Tibial artery (tissue), 4 donors: Measurements from ENCODE around the gene NECAB3.

Source experiments
- DNase-seq, 2 donors: peaks; one replicate each; pipeline ENCODE4 v3.0.0-alpha.2; 2019
- H3K27ac ChIP-seq, 2 donors: fragments of 200-600 bp; sonication (generic) in 1 of 2; 1 replicate in 1 of 2; 2 replicates in 1 of 2; pipeline ENCODE4 v1.5.1; 2018 to 2019; ENCODE audit warnings: mild to moderate bottlenecking in 1 of 2
- H3K27me3 ChIP-seq, 2 donors: fragments of 200-600 bp; sonication (generic) in 1 of 2; one replicate each; pipeline versions ENCODE4 v1.5.1 to v1.6.0; 2016 to 2019
- H3K36me3 ChIP-seq, 3 donors: fragments of 200-600 bp; sonication (generic) in 2 of 3; one replicate each; pipeline ENCODE4 v1.5.1; 2016 to 2019; ENCODE audit warnings: mild to moderate bottlenecking in 2 of 3
- H3K4me1 ChIP-seq, 4 donors: fragments of 200-600 bp; sonication (generic) in 2 of 4; 1 replicate in 3 of 4; 2 replicates in 1 of 4; pipeline ENCODE4 v1.5.1; 2016 to 2019
- H3K4me3 ChIP-seq, 2 donors: fragments of 200-600 bp; sonication (generic) in 1 of 2; 1 replicate in 1 of 2; 2 replicates in 1 of 2; pipeline ENCODE4 v1.5.1; 2018 to 2019; ENCODE audit warnings: mild to moderate bottlenecking in 2 of 2
- H3K9me3 ChIP-seq, 3 donors: fragments of 200-600 bp; sonication (generic) in 1 of 3; one replicate each; pipeline ENCODE4 v1.5.1; 2016 to 2019
- CTCF ChIP-seq, 2 experiments: fragments of 200-600 bp in 1 of 2; fragments of 450-650 bp in 1 of 2; IDR thresholded peaks; one replicate each; pipeline ENCODE4 v1.5.1; 2017 to 2019; ENCODE audit warnings: antibody characterized with exemption in 2 of 2, mild to moderate bottlenecking in 1 of 2, moderate library complexity in 1 of 2
- intact Hi-C: fragments of 100-400 bp; cut with DNase I; formaldehyde crosslinking; loops from one replicate; pipeline ENCODE4 v1.15.0; 2023; ENCODE audit warnings: low total_unique reads

Gene NECAB3

GRCh38 chr20:33693741-33694638, 19.8 kb upstream of the NECAB3 start:
- H3K27me3 ChIP-seq, result no peaks in the 10 kb centered on the region
- H3K36me3 ChIP-seq, result no peaks in the 10 kb centered on the region
- DNase-seq, result peak in 1 of 2 donors; percentile 78
- no peak overlapping the region for H3K4me3 ChIP-seq
- no peak for TF ChIP-seq CTCF (IDR thresholded peaks at IDR 0.05)
- intact Hi-C loops, result no loop called here
- peak overlapping the region; percentile 72 to 74 for H3K27ac ChIP-seq
- no peaks in the 10 kb centered on the region for H3K9me3 ChIP-seq
- H3K4me1 ChIP-seq, result peaks cover 0 to 26% (median 17%) of the 10 kb centered on the region in 4 donors

GRCh38 chr20:33693289-33693688, 19.1 kb upstream of the NECAB3 start:
- H3K4me3 ChIP-seq, result no peak overlapping the region
- no peaks in the 10 kb centered on the region for H3K36me3 ChIP-seq
- TF ChIP-seq CTCF (IDR thresholded peaks at IDR 0.05), result no peak
- H3K27me3 ChIP-seq, result no peaks in the 10 kb centered on the region
- no peaks in the 10 kb centered on the region for H3K9me3 ChIP-seq
- no peak for DNase-seq
- intact Hi-C loops, result no loop called here
- H3K4me1 ChIP-seq, result peaks cover 0 to 26% (median 17%) of the 10 kb centered on the region in 4 donors
- peak overlapping the region; percentile 72 to 74 for H3K27ac ChIP-seq

- no peak overlapping the region for H3K27ac ChIP-seq
- intact Hi-C loops, result loop anchor here (10.0 kb wide), 1 partner anchor 45 kb away; the partner anchor contains the start of gene ZNF341
Observed at GRCh38 chr20:33689973-33690372, 15.7 kb upstream of the NECAB3 start.

GRCh38 chr20:33689493-33689892, 15.3 kb upstream of the NECAB3 start:
- Histone ChIP-seq H3K9me3 (no peaks in the 10 kb centered on the region), H3K27ac (no peak overlapping the region), H3K4me1 (peaks cover 0 to 28% (median 21%) of the 10 kb centered on the region in 4 donors), H3K36me3 (no peaks in the 10 kb centered on the region), H3K4me3 (no peak overlapping the region), H3K27me3 (no peaks in the 10 kb centered on the region)
- intact Hi-C loops, result loop anchor here (10.0 kb wide), 1 partner anchor 45 kb away; the partner anchor contains the start of gene ZNF341
- DNase-seq, result no peak
- no peak for TF ChIP-seq CTCF (IDR thresholded peaks at IDR 0.05)

More at GRCh38 chr20:33689973-33690372, 15.7 kb upstream of the NECAB3 start:
- Histone ChIP-seq H3K4me1 (peaks cover 0 to 31% (median 22%) of the 10 kb centered on the region in 4 donors), H3K4me3 (no peak overlapping the region), H3K9me3 (no peaks in the 10 kb centered on the region), H3K27me3 (no peaks in the 10 kb centered on the region), H3K36me3 (no peaks in the 10 kb centered on the region)
- no peak for DNase-seq
- TF ChIP-seq CTCF (IDR thresholded peaks at IDR 0.05), result no peak

GRCh38 chr20:33688938-33689424, 14.8 kb upstream of the NECAB3 start:
- TF ChIP-seq CTCF (IDR thresholded peaks at IDR 0.05), result no peak
- Histone ChIP-seq H3K27ac (no peak overlapping the region), H3K4me1 (peaks cover 0 to 23% (median 16%) of the 10 kb centered on the region in 4 donors), H3K4me3 (no peak overlapping the region), H3K9me3 (no peaks in the 10 kb centered on the region), H3K27me3 (no peaks in the 10 kb centered on the region), H3K36me3 (no peaks in the 10 kb centered on the region)
- no peak for DNase-seq
- intact Hi-C loops, result loop anchor here (10.0 kb wide), 1 partner anchor 46 kb away; the partner anchor contains the start of gene ZNF341
